Measurements from ENCODE around the gene MALAT1. TPM values are rescaled to one million over a fixed set of nuclear protein-coding genes. Genes with fewer than 3 reads are reported as not detected.
A peak's percentile ranks its signal among the peaks of the same experiment; 100 is the strongest.

The MALAT1 gene
- total and polyA plus RNA-seq, 2 of the 13 experiments (the other 11 are each of a cell fraction or from before 2014, with no cell fraction given), result 143 to 1,237 TPM

GRCh38 chr11:65555693-65556231 is 56.9 kb downstream of the MALAT1 start (continued):
- TF ChIP-seq ZNF512B (CRISPR knock-in tag; IDR thresholded peaks at IDR 0.05; ENCODE audit: borderline replicate concordance) (no peak), SP1 (IDR thresholded peaks at IDR 0.05) (no peak), SP1 (CRISPR knock-in tag; IDR thresholded peaks at IDR 0.05) (0 out of 2 replicates have a peak, but pooled peaks have one; percentile 10), ONECUT2 (CRISPR knock-in tag; IDR thresholded peaks at IDR 0.05) (no peak), ZNF468 (CRISPR knock-in tag; IDR thresholded peaks at IDR 0.05) (0 out of 2 replicates have a peak, but pooled peaks have one; percentile 38), ZKSCAN8 (CRISPR knock-in tag; IDR thresholded peaks at IDR 0.05; ENCODE audit: borderline replicate concordance) (no peak), ZFY (CRISPR knock-in tag; IDR thresholded peaks at IDR 0.05) (peak; percentile 51; the same call in 1 of the 2 replicates), ZNF724P (CRISPR knock-in tag; IDR thresholded peaks at IDR 0.05; ENCODE audit: borderline replicate concordance) (no peak), TFDP2 (CRISPR knock-in tag; IDR thresholded peaks at IDR 0.05) (no peak), ZNF335 (CRISPR knock-in tag; IDR thresholded peaks at IDR 0.05) (0 out of 2 replicates have a peak, but pooled peaks have one; percentile 55), ZBTB21 (CRISPR knock-in tag; IDR thresholded peaks at IDR 0.05) (no peak), YY1 (IDR thresholded peaks at IDR 0.05; ENCODE audit: insufficient read depth, insufficient replicate concordance, low read depth, low read length) (no peak), NFIC (IDR thresholded peaks at IDR 0.05; ENCODE audit: low read length) (no peak), E2F2 (CRISPR knock-in tag; IDR thresholded peaks at IDR 0.05; ENCODE audit: borderline replicate concordance) (0 out of 2 replicates have a peak, but pooled peaks have one; percentile 32), NR2F2 (IDR thresholded peaks at IDR 0.05; ENCODE audit: borderline replicate concordance, low read depth) (0 out of 2 replicates have a peak, but pooled peaks have one; percentile 15), HNF4A (CRISPR knock-in tag; IDR thresholded peaks at IDR 0.05) (peak; percentile 31; the same call in 1 of the 2 replicates), ZNF687 (CRISPR knock-in tag; IDR thresholded peaks at IDR 0.05) (peak; percentile 80), BHLHE40 (IDR thresholded peaks at IDR 0.05; ENCODE audit: low read length) (no peak), EP300 (IDR thresholded peaks at IDR 0.05; ENCODE audit: low read depth in 2 of 2, low read length in 2 of 2) (peak in 1 of 2 experiments; percentile 25; a peak in 1 of 4 replicates), EP300 (CRISPR knock-in tag; IDR thresholded peaks at IDR 0.05; ENCODE audit: borderline replicate concordance) (no peak), HMGA1 (CRISPR knock-in tag; conservative IDR thresholded peaks at IDR 0.05) (no peak), KLF16 (CRISPR knock-in tag; IDR thresholded peaks at IDR 0.05) (peak in 1 of 2 experiments; percentile 58; a peak in 1 of 4 replicates)

All from HepG2 (cell line).